Fibroblast of mammary gland (primary cell): ENCODE measurements around the gene SMC5.
"Not testable (repeated sequence)": the region's sequence is repeated elsewhere in the genome, so short reads cannot be mapped to it uniquely, and the experiment has no call there.

Experiments
- DNase-seq: peaks from one replicate; pipeline ENCODE4 v3.0.0-alpha.2; 2010; ENCODE audit warnings: low read depth
- H3K4me3 ChIP-seq: 2 replicates; pipeline ENCODE4 v1.5.1; 2011; ENCODE audit warnings: low read depth, mild to moderate bottlenecking, low read length, moderate library complexity; ENCODE audit not compliant: control insufficient read depth
- TF ChIP-seq, protein P1 (sequence below): conservative IDR thresholded peaks from 2 replicates; pipeline ENCODE4 v1.5.1; 2011; ENCODE audit warnings: low read depth, low read length, inconsistent platforms; ENCODE audit not compliant: control insufficient read depth, insufficient read depth

Gene SMC5

GRCh38 chr9:70228611-70229010 lies 30.2 kb upstream of the SMC5 start:
- DNase-seq, result no peak
- no peak overlapping the region for H3K4me3 ChIP-seq
- TF ChIP-seq, protein P1, sequence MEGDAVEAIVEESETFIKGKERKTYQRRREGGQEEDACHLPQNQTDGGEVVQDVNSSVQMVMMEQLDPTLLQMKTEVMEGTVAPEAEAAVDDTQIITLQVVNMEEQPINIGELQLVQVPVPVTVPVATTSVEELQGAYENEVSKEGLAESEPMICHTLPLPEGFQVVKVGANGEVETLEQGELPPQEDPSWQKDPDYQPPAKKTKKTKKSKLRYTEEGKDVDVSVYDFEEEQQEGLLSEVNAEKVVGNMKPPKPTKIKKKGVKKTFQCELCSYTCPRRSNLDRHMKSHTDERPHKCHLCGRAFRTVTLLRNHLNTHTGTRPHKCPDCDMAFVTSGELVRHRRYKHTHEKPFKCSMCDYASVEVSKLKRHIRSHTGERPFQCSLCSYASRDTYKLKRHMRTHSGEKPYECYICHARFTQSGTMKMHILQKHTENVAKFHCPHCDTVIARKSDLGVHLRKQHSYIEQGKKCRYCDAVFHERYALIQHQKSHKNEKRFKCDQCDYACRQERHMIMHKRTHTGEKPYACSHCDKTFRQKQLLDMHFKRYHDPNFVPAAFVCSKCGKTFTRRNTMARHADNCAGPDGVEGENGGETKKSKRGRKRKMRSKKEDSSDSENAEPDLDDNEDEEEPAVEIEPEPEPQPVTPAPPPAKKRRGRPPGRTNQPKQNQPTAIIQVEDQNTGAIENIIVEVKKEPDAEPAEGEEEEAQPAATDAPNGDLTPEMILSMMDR, result no peak

DNA sequence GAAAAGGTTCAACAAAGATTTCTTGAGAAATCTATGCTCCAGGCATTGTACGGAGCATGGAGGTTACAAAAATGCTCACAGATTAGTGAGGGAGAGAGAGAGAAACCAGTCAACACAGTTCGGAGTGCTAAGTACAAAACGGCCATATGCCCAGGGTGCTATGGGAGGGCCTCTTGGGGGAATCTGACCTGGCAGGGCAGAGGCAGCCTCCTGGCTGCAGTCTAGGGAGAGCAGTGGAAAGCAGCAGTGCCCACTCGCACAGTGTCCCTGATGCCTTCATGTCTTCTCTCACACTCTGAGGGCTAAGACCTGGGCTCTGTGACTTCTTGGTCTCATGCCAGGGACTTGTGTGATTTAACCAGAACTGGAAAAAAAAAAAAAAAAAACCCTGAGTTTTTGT lies 29.8 kb upstream of the SMC5 start:
- TF ChIP-seq, protein P1, result no peak
- H3K4me3 ChIP-seq, result no peak overlapping the region
- DNase-seq, result no peak

DNA sequence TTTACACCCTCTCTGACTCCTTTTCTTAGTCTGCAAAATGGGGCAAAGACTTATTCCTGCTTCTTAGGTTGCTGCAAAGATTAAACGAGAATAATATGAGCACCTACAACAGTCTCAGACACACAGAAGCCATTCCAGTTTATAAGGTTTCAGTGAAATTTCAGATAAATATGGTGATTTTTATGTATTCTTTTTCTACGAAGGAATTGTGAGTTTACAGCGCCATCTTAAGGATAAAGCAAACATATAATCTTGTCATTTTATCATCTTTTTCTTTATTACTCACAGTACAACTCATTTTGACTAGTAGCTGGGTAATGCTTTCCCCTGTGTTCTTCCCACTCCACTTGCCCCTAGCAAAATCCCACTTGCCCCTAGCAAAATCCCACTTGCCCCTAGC lies 29.2 kb upstream of the SMC5 start:
- H3K4me3 ChIP-seq, result no peak overlapping the region
- DNase-seq, result peak; percentile 61
- TF ChIP-seq, protein P1, result peak; percentile 46

- DNase-seq, result no peak
- no peak overlapping the region for H3K4me3 ChIP-seq
- TF ChIP-seq, protein P1, result no peak
Observed at GRCh38 chr9:70232476-70232875, 26.3 kb upstream of the SMC5 start.

DNA sequence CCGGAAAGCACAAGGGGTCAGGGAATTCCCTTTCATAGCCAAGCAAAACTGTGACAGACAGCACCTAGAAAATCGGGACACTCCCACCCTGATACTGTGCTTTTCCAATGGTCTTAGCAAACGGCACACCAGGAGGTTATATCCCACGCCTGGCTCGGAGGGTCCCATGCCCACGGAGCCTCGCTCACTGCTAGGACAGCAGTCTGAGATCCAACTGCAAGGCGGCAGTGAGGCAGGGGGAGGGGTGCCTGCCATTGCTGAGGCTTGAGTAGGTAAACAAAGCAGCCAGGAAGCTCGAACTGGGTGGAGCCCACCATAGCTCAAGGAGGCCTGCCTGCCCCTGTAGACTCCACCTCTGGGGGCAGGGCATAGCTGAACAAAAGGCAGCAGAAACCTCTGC lies 24.6 kb upstream of the SMC5 start:
- DNase-seq, H3K4me3 ChIP-seq: not testable (repeated sequence)

DNA sequence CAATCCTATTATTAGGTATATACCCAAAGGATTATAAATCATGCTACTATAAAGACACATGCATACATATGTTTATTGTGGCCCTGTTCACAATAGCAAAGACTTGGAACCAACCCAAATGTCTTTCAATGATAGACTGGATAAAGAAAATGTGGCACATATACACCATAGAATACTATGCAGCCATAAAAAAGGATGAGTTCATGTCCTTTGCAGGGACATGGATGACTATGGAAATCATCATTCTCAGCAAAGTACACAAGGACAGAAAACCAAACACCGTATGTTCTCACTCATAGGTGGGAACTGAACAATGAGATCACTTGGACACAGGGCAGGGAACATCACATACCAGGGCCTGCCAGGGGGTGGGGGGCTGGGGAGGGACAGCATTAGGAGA lies 12.8 kb upstream of the SMC5 start:
- H3K4me3 ChIP-seq, DNase-seq: not testable (repeated sequence)

DNA sequence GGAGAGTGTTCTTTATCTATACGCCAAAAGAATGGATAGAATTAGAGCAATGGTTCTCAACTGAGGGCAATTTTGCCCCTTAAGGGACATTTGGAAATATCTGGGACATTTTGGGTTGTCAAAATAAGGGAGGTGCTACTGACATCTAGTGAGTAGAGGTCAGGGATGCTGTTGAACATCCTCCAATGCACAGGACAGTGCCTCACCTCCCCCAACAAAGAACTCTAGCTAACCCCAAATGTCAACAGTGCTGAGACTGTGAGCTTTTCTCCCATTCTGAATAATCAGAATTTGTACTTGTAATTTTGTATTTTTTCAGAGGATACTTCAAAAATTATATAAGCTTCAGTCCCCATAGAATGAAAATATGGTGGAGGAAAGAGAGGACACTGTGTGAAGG lies 8.6 kb upstream of the SMC5 start:
- no peak for DNase-seq
- H3K4me3 ChIP-seq, result no peak overlapping the region
- TF ChIP-seq, protein P1, result no peak

DNA sequence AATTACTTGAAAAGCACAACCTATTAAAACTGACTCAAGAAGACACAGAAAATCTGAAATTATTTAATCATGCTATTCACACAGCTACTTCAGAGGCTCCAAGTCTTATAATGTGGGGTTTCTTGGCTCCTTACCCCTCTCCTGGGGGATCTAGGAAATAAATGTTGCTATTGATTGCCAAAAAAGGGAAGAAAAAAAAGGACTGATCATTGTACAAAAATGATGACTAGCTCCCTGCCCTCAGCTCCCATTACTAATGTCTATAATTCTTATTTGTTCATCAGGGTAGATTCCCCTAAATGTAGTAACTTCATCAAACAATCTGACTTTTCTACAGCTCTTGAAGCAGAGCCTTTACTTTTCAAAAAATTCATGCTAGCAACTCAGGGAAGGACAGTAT lies 3.3 kb upstream of the SMC5 start:
- H3K4me3 ChIP-seq, result no peak overlapping the region
- TF ChIP-seq, protein P1, result no peak
- DNase-seq, result peak; percentile 57
